Measurements from ENCODE around the gene SHH.

SHH gene

GRCh38 chr7:155790666-155791065, 21.6 kb downstream of the SHH start:
- DNase-seq = no peak

- DNase-seq = no peak
Measured at GRCh38 chr7:155789001-155789725, 23.1 kb downstream of the SHH start.

- no peak for DNase-seq
Measured at GRCh38 chr7:155788616-155789000, 23.7 kb downstream of the SHH start.

GRCh38 chr7:155787171-155787851, 25.0 kb downstream of the SHH start:
- no peak for DNase-seq

GRCh38 chr7:155786491-155786890, 25.8 kb downstream of the SHH start:
- no peak for DNase-seq

- no peak for DNase-seq
Measured at GRCh38 chr7:155785536-155785935, 26.7 kb downstream of the SHH start.

GRCh38 chr7:155782466-155782865, 29.8 kb downstream of the SHH start:
- no peak for DNase-seq

GRCh38 chr7:155781433-155781832, 30.8 kb downstream of the SHH start:
- DNase-seq = no peak

GRCh38 chr7:155780884-155781283, 31.4 kb downstream of the SHH start:
- DNase-seq = no peak

GRCh38 chr7:155778349-155778748, 33.9 kb downstream of the SHH start:
- DNase-seq = no peak

GRCh38 chr7:155776606-155777005, 35.7 kb downstream of the SHH start:
- DNase-seq = no peak

- DNase-seq = no peak
Measured at GRCh38 chr7:155775691-155776090, 36.6 kb downstream of the SHH start.

GRCh38 chr7:155774947-155775346, 37.3 kb downstream of the SHH start:
- no peak for DNase-seq

GRCh38 chr7:155773531-155773930, 38.7 kb downstream of the SHH start:
- no peak for DNase-seq

GRCh38 chr7:155770241-155770640, 42.0 kb downstream of the SHH start:
- no peak for DNase-seq

- DNase-seq = no peak
Measured at GRCh38 chr7:155769701-155770100, 42.6 kb downstream of the SHH start.

GRCh38 chr7:155766966-155767916, 45.0 kb downstream of the SHH start:
- no peak for DNase-seq

- no peak for DNase-seq
Measured at GRCh38 chr7:155766386-155766785, 45.9 kb downstream of the SHH start.

- DNase-seq = no peak
Measured at GRCh38 chr7:155765458-155765857, 46.8 kb downstream of the SHH start.

GRCh38 chr7:155764438-155764793, 47.8 kb downstream of the SHH start:
- no peak for DNase-seq

GRCh38 chr7:155763691-155764437, 48.4 kb downstream of the SHH start:
- DNase-seq = no peak

GRCh38 chr7:155763122-155763521, 49.1 kb downstream of the SHH start:
- no peak for DNase-seq

GRCh38 chr7:155762655-155763054, 49.6 kb downstream of the SHH start:
- no peak for DNase-seq

Data from NCI-H1694 treated with DMSO at 0.1 percent for 48 hours (cell line).